Common myeloid progenitor, CD34-positive (primary cell): ENCODE results near the gene CLEC16A.

Experiments
- CTCF ChIA-PET: fragments of 350-600 bp; sonication (Branson Sonifier 250); formaldehyde crosslinking; loops from one replicate; lab custom pipeline; 2021; ENCODE audit warnings: antibody characterized with exemption; lab: Charles Lee
- POLR2A ChIA-PET: fragments of 350-600 bp; sonication (Branson Sonifier 250); formaldehyde crosslinking; loops from one replicate; lab custom pipeline; 2021; ENCODE audit warnings: antibody characterized with exemption; lab: Charles Lee
- DNase-seq, 3 donors: peaks; one replicate each; pipeline versions ENCODE4 v3.0.0 to v3.0.0-alpha.2; 2013
- H3K27ac ChIP-seq, 2 experiments: 1 replicate in 1 of 2; 2 replicates in 1 of 2; pipeline ENCODE4 v1.7.0; 2013; ENCODE audit warnings: inconsistent platforms in 2 of 2, low read length in 2 of 2, mild to moderate bottlenecking in 2 of 2, low read depth in 1 of 2, moderate library complexity in 1 of 2; ENCODE audit not compliant: severe bottlenecking in 2 of 2, insufficient read depth in 1 of 2, poor library complexity in 1 of 2
- H3K27me3 ChIP-seq, 5 experiments: replicated peaks in 2 of 5; 1 replicate in 3 of 5; 2 replicates in 2 of 5; pipeline versions ENCODE4 v1.6.1 to v1.7.0; 2013; ENCODE audit warnings: low read length in 4 of 5, mild to moderate bottlenecking in 2 of 5, moderate library complexity in 2 of 5, inconsistent platforms in 1 of 5; ENCODE audit not compliant: insufficient read depth in 5 of 5, control insufficient read depth in 4 of 5
- H3K36me3 ChIP-seq, 4 experiments: 1 replicate in 2 of 4; 2 replicates in 2 of 4; pipeline versions ENCODE4 v1.6.1 to v1.7.0; 2013; ENCODE audit warnings: low read length in 3 of 4, control low read depth in 1 of 4, mild to moderate bottlenecking in 1 of 4; ENCODE audit not compliant: control insufficient read depth in 4 of 4, insufficient read depth in 4 of 4
- H3K4me1 ChIP-seq, 4 experiments: 1 replicate in 3 of 4; 2 replicates in 1 of 4; pipeline versions ENCODE4 v1.6.1 to v1.7.1; 2013; ENCODE audit warnings: low read length in 3 of 4, mild to moderate bottlenecking in 3 of 4, control low read depth in 1 of 4, inconsistent platforms in 1 of 4, moderate library complexity in 1 of 4; ENCODE audit not compliant: control insufficient read depth in 4 of 4, insufficient read depth in 4 of 4; ENCODE audit errors: control extremely low read depth in 1 of 4
- H3K4me3 ChIP-seq, 7 experiments: 1 replicate in 4 of 7; 2 replicates in 3 of 7; pipeline versions ENCODE4 v1.5.1 to v1.7.0; 2013; ENCODE audit warnings: mild to moderate bottlenecking in 7 of 7, low read length in 6 of 7, moderate library complexity in 6 of 7, inconsistent platforms in 2 of 7, low read depth in 2 of 7, control low read depth in 1 of 7; ENCODE audit not compliant: insufficient read depth in 4 of 7, control insufficient read depth in 1 of 7; ENCODE audit errors: extremely low read depth in 1 of 7
- H3K9me3 ChIP-seq, 5 experiments: 1 replicate in 4 of 5; 2 replicates in 1 of 5; pipeline versions ENCODE4 v1.6.1 to v1.7.1; 2013; ENCODE audit warnings: low read length in 4 of 5, mild to moderate bottlenecking in 2 of 5, inconsistent platforms in 1 of 5, low read depth in 1 of 5, moderate library complexity in 1 of 5; ENCODE audit not compliant: control insufficient read depth in 4 of 5, insufficient read depth in 2 of 5; ENCODE audit errors: control extremely low read depth in 1 of 5
- WGBS: methylation state at CpG from one replicate; pipeline ENCODE4 v1.1.5; 2013; ENCODE audit not compliant: insufficient coverage; 5-methylcytosine and 5-hydroxymethylcytosine counted together

The CLEC16A gene

GRCh38 chr16:11079652-11080187 is 135.4 kb downstream of the CLEC16A start:
- CTCF ChIA-PET: no interaction called here
- peaks cover 2 to 15% (median 6%) of the 10 kb centered on the region in 4 experiments for H3K4me1 ChIP-seq
- no peak overlapping the region for H3K4me3 ChIP-seq
- H3K9me3 ChIP-seq: no peaks in the 10 kb centered on the region
- H3K27ac ChIP-seq: no peak overlapping the region
- WGBS: 51% methylated on average over 6 of the region's 6 CpGs
- DNase-seq: peak in 1 of 3 donors; percentile 38
- H3K36me3 ChIP-seq: peaks cover 0 to 16% (median 7%) of the 10 kb centered on the region in 4 experiments
- no peaks in the 10 kb centered on the region for H3K27me3 ChIP-seq
- POLR2A ChIA-PET: interaction anchor here (1.0 kb wide), 1 partner anchor 72 kb away, joined by 3 read pairs; no protein-coding TSS in a partner anchor

- H3K4me3 ChIP-seq: no peak overlapping the region
- peaks cover 2 to 15% (median 6%) of the 10 kb centered on the region in 4 experiments for H3K4me1 ChIP-seq
- no peaks in the 10 kb centered on the region for H3K9me3 ChIP-seq
- DNase-seq: no peak
- no peak overlapping the region for H3K27ac ChIP-seq
- no peaks in the 10 kb centered on the region for H3K27me3 ChIP-seq
- 97% methylated on average over 10 of the region's 10 CpGs for WGBS
- ChIA-PET POLR2A (no interaction called here), CTCF (no interaction called here)
- H3K36me3 ChIP-seq: peaks cover 0 to 21% (median 10%) of the 10 kb centered on the region in 4 experiments
Observed at GRCh38 chr16:11080327-11080967, 136.1 kb downstream of the CLEC16A start.

GRCh38 chr16:11080999-11081630 is 136.8 kb downstream of the CLEC16A start:
- no peak overlapping the region for H3K27ac ChIP-seq
- peaks cover 2 to 15% (median 6%) of the 10 kb centered on the region in 4 experiments for H3K4me1 ChIP-seq
- H3K27me3 ChIP-seq: no peaks in the 10 kb centered on the region
- no peaks in the 10 kb centered on the region for H3K9me3 ChIP-seq
- ChIA-PET POLR2A (no interaction called here), CTCF (interaction anchor here (1.0 kb wide), 1 partner anchor 9 kb away, joined by 3 read pairs; no protein-coding TSS in a partner anchor)
- H3K36me3 ChIP-seq: peaks cover 0 to 21% (median 10%) of the 10 kb centered on the region in 4 experiments
- 96% methylated on average over 7 of the region's 7 CpGs for WGBS
- no peak for DNase-seq
- H3K4me3 ChIP-seq: no peak overlapping the region

DNA sequence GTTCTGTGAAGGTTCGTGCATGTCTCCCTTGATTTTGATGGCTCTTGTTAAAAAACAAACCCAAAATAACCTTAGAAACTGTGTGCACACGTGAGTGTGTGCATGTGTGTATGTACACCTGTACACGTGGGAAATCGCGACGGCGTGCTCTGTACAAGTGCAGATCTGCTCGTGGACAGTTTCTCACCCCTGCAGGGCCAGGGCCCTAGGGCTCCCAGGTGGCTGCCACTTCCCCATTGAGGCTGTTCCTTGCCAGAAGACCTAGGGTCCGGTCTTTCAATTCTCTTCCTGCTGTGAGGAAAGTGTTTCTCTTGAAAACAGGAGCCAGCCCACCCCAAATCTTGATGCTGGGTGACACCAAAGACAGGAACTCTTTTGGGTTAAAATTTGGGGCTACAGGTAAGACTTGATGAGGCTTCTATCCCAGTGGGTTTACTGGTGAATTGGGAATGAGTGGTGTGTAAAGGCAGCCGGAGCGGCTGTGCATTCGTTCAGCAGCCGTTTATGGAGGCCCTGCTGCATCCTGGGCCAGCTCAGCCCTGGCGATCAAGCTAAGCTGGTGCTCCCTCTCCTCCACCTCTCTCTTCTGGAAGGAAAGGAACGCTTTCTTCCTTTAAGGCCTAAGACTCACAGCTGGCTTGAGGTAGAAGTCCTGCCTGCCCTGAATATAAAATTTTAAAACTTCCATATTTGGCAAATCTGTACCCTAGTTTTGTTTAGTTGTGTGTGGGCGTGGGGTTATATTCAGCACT is 137.9 kb downstream of the CLEC16A start:
- H3K4me1 ChIP-seq: peaks cover 2 to 15% (median 6%) of the 10 kb centered on the region in 4 experiments
- H3K4me3 ChIP-seq: no peak overlapping the region
- ChIA-PET CTCF (interaction anchor here (1.1 kb wide), 1 partner anchor 9 kb away, joined by 4 read pairs; no protein-coding TSS in a partner anchor), POLR2A (interaction anchor here (1.1 kb wide), 1 partner anchor 30 kb away, joined by 3 read pairs; no protein-coding TSS in a partner anchor)
- H3K36me3 ChIP-seq: peaks cover 0 to 18% (median 8%) of the 10 kb centered on the region in 4 experiments
- no peaks in the 10 kb centered on the region for H3K9me3 ChIP-seq
- DNase-seq: no peak
- no peaks in the 10 kb centered on the region for H3K27me3 ChIP-seq
- WGBS: 95% methylated on average over 12 of the region's 16 CpGs
- no peak overlapping the region for H3K27ac ChIP-seq

- Histone ChIP-seq H3K36me3 (peaks cover 0 to 18% (median 8%) of the 10 kb centered on the region in 4 experiments), H3K4me3 (no peak overlapping the region), H3K9me3 (no peaks in the 10 kb centered on the region), H3K27me3 (no peaks in the 10 kb centered on the region), H3K27ac (no peak overlapping the region), H3K4me1 (peaks cover 2 to 19% (median 11%) of the 10 kb centered on the region in 4 experiments)
- 90% methylated on average over 2 of the region's 2 CpGs for WGBS
- DNase-seq: no peak
- CTCF ChIA-PET: interaction anchor here (1.1 kb wide), 1 partner anchor 10 kb away, joined by 4 read pairs; no protein-coding TSS in a partner anchor
- POLR2A ChIA-PET: interaction anchor here (0.8 to 1.2 kb wide), 3 partner anchors 12 to 48 kb away, joined by 3 to 4 read pairs (median 3); no protein-coding TSS in a partner anchor
Observed at GRCh38 chr16:11082860-11083388, 138.6 kb downstream of the CLEC16A start.

DNA sequence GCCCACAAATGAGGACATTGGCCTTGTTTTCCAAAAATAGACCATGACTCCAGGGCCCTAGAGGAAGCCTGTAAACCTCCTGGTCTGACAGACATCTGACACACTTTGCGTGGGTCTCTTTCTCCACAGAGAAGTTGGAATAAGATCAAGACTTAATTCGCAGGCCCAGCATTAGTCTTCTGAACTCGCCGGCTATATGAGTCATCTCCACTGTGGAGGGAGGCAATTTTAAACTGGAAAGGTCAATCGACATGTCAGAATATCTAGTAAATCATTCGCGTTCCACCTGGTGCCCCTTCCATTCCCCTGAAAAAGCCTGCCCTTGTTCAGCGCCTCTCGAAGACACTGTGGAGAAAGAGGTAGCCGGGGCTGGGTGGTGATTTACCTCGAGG is 140.1 kb downstream of the CLEC16A start:
- Histone ChIP-seq H3K27ac (no peak overlapping the region), H3K27me3 (no peaks in the 10 kb centered on the region), H3K4me1 (peaks cover 0 to 33% (median 23%) of the 10 kb centered on the region in 4 experiments), H3K4me3 (no peak overlapping the region), H3K36me3 (peaks cover 0 to 18% (median 10%) of the 10 kb centered on the region in 4 experiments), H3K9me3 (no peaks in the 10 kb centered on the region)
- no peak for DNase-seq
- ChIA-PET CTCF (no interaction called here), POLR2A (no interaction called here)
- 97% methylated on average over 11 of the region's 11 CpGs for WGBS
